ENCODE measurements around the gene RBL1. TPM values are rescaled to one million over a fixed set of nuclear protein-coding genes. Genes with fewer than 3 reads are reported as not detected.

Gene RBL1
- polyA plus RNA-seq, 1 donor from 2014 or later = 5.1 TPM

DNA sequence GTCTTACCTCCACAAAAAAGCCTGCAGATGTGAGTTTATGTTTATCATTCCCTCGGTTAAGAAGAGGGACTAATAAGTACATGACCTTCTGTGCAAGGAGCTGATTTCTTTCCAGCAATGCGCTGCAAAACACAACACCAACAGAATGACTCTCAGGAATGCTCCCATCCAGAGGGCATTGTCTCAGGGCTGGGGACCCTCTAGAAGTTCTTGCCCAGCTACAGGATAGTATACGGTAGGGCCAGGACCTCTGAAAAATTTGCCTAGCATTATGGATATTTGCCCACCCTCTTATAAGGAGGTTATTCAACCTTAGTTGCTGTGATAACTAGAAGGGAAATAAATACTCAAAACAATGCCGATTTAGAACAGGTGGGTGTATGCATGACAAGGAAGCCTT, 24.7 kb upstream of the RBL1 start:
- Histone ChIP-seq H3K4me2 (ENCODE audit: low read length) (no peak overlapping the region), H3K36me3 (ENCODE audit: insufficient read depth, low read length) (no peaks in the 10 kb centered on the region), H3K27ac (ENCODE audit: low read length) (no peak overlapping the region), H4K20me1 (ENCODE audit: insufficient read depth) (no peaks in the 10 kb centered on the region), H3K4me3 (ENCODE audit: low read length) (no peak overlapping the region), H3K9ac (ENCODE audit: low read length) (no peak overlapping the region), H3K9me3 (ENCODE audit: low read length) (no peaks in the 10 kb centered on the region), H2AFZ (ENCODE audit: low read depth, low read length) (no peak overlapping the region), H3K9me2 (ENCODE audit: insufficient read depth, low read length) (no peaks in the 10 kb centered on the region), H3K79me2 (replicated peaks; ENCODE audit: insufficient read depth, low read length) (no peaks in the 10 kb centered on the region), H3K27me3 (ENCODE audit: insufficient read depth, low read depth, low read length) (no peaks in the 10 kb centered on the region), H3F3A (ENCODE audit: insufficient read depth, low read length, poor library complexity, severe bottlenecking) (no peaks in the 10 kb centered on the region)
- no peak for TF ChIP-seq SMC3 (conservative IDR thresholded peaks at IDR 0.05; ENCODE audit: poor library complexity)
- TF ChIP-seq, protein P1, sequence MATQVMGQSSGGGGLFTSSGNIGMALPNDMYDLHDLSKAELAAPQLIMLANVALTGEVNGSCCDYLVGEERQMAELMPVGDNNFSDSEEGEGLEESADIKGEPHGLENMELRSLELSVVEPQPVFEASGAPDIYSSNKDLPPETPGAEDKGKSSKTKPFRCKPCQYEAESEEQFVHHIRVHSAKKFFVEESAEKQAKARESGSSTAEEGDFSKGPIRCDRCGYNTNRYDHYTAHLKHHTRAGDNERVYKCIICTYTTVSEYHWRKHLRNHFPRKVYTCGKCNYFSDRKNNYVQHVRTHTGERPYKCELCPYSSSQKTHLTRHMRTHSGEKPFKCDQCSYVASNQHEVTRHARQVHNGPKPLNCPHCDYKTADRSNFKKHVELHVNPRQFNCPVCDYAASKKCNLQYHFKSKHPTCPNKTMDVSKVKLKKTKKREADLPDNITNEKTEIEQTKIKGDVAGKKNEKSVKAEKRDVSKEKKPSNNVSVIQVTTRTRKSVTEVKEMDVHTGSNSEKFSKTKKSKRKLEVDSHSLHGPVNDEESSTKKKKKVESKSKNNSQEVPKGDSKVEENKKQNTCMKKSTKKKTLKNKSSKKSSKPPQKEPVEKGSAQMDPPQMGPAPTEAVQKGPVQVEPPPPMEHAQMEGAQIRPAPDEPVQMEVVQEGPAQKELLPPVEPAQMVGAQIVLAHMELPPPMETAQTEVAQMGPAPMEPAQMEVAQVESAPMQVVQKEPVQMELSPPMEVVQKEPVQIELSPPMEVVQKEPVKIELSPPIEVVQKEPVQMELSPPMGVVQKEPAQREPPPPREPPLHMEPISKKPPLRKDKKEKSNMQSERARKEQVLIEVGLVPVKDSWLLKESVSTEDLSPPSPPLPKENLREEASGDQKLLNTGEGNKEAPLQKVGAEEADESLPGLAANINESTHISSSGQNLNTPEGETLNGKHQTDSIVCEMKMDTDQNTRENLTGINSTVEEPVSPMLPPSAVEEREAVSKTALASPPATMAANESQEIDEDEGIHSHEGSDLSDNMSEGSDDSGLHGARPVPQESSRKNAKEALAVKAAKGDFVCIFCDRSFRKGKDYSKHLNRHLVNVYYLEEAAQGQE (IDR thresholded peaks at IDR 0.05; ENCODE audit: borderline replicate concordance) = no peak
- no peak for TF ChIP-seq POLR2AphosphoS5 (IDR thresholded peaks at IDR 0.05)
- no peak for TF ChIP-seq RAD21 (conservative IDR thresholded peaks at IDR 0.05)
- TF ChIP-seq EP300 (conservative IDR thresholded peaks at IDR 0.05; ENCODE audit: poor library complexity, severe bottlenecking) = no peak
- no peak for TF ChIP-seq EZH2 (IDR thresholded peaks at IDR 0.05; ENCODE audit: borderline replicate concordance, insufficient read depth, low read length, poor library complexity, severe bottlenecking)
- TF ChIP-seq TAF1 (IDR thresholded peaks at IDR 0.05; ENCODE audit: low read depth) = no peak
- no peak for TF ChIP-seq MXI1 (conservative IDR thresholded peaks at IDR 0.05; ENCODE audit: poor library complexity, severe bottlenecking)
- TF ChIP-seq, protein P2, sequence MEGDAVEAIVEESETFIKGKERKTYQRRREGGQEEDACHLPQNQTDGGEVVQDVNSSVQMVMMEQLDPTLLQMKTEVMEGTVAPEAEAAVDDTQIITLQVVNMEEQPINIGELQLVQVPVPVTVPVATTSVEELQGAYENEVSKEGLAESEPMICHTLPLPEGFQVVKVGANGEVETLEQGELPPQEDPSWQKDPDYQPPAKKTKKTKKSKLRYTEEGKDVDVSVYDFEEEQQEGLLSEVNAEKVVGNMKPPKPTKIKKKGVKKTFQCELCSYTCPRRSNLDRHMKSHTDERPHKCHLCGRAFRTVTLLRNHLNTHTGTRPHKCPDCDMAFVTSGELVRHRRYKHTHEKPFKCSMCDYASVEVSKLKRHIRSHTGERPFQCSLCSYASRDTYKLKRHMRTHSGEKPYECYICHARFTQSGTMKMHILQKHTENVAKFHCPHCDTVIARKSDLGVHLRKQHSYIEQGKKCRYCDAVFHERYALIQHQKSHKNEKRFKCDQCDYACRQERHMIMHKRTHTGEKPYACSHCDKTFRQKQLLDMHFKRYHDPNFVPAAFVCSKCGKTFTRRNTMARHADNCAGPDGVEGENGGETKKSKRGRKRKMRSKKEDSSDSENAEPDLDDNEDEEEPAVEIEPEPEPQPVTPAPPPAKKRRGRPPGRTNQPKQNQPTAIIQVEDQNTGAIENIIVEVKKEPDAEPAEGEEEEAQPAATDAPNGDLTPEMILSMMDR (IDR thresholded peaks at IDR 0.05; ENCODE audit: poor library complexity, severe bottlenecking) = no peak

DNA sequence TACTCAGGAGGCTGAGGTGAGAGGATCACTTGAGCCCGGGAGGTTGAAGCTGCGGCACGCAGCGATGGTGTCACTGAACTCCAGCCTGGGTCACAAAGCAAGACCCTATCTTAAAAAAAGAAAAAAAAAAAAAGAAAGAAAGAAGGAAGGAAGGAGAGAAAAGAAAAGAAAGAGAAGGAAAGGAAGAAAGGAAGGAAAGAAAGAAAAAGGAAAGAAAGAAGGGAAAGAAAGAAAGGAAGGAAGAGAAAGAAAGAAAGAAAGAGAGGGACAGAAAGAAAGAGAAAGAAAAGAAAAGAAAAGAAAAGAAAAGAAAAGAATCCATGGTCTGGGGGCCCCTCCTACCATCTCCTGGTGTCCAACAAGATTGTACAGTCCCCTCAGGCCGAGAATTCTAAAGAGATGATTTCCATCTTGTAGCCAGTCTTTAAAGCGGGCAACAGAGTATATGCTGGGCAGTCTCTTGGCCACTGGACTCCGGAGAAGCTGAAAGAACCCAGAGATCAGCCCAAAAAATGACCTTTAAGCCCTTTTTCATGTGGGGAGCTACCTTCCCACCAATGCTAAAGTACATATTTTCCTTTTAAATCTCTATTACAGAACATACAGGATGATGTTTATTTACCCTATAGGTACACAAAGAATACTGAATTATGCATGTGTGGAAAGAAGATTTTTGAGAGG, 23.7 kb upstream of the RBL1 start:
- Histone ChIP-seq H2AFZ (ENCODE audit: low read depth, low read length) (no peak overlapping the region), H3F3A (ENCODE audit: insufficient read depth, low read length, poor library complexity, severe bottlenecking) (no peaks in the 10 kb centered on the region), H3K9ac (ENCODE audit: low read length) (no peak overlapping the region), H3K9me3 (ENCODE audit: low read length) (no peaks in the 10 kb centered on the region), H3K36me3 (ENCODE audit: insufficient read depth, low read length) (no peaks in the 10 kb centered on the region), H3K27ac (ENCODE audit: low read length) (no peak overlapping the region), H3K79me2 (replicated peaks; ENCODE audit: insufficient read depth, low read length) (no peaks in the 10 kb centered on the region), H4K20me1 (ENCODE audit: insufficient read depth) (no peaks in the 10 kb centered on the region), H3K27me3 (ENCODE audit: insufficient read depth, low read depth, low read length) (no peaks in the 10 kb centered on the region), H3K4me2 (ENCODE audit: low read length) (no peak overlapping the region), H3K4me3 (ENCODE audit: low read length) (no peak overlapping the region), H3K9me2 (ENCODE audit: insufficient read depth, low read length) (no peaks in the 10 kb centered on the region)
- TF ChIP-seq MXI1 (conservative IDR thresholded peaks at IDR 0.05; ENCODE audit: poor library complexity, severe bottlenecking) = no peak
- no peak for TF ChIP-seq EZH2 (IDR thresholded peaks at IDR 0.05; ENCODE audit: borderline replicate concordance, insufficient read depth, low read length, poor library complexity, severe bottlenecking)
- no peak for TF ChIP-seq SMC3 (conservative IDR thresholded peaks at IDR 0.05; ENCODE audit: poor library complexity)
- TF ChIP-seq, protein P2 (IDR thresholded peaks at IDR 0.05; ENCODE audit: poor library complexity, severe bottlenecking) = no peak
- TF ChIP-seq, protein P1 (IDR thresholded peaks at IDR 0.05; ENCODE audit: borderline replicate concordance) = no peak
- no peak for TF ChIP-seq RAD21 (conservative IDR thresholded peaks at IDR 0.05)
- no peak for TF ChIP-seq TAF1 (IDR thresholded peaks at IDR 0.05; ENCODE audit: low read depth)
- no peak for TF ChIP-seq POLR2AphosphoS5 (IDR thresholded peaks at IDR 0.05)
- no peak for TF ChIP-seq EP300 (conservative IDR thresholded peaks at IDR 0.05; ENCODE audit: poor library complexity, severe bottlenecking)

Data from neural cell (in vitro differentiated cells).